GM12878 (cell line): ENCODE data around the gene PLEKHM2.

ENCODE experiments used
- ATF2 ChIP-seq: IDR thresholded peaks from 2 replicates; pipeline ENCODE4 v1.6.1; 2012; ENCODE audit warnings: low read length, inconsistent platforms
- CREB1 ChIP-seq: IDR thresholded peaks from 2 replicates; pipeline ENCODE4 v1.6.1; 2012; ENCODE audit warnings: low read depth, mild to moderate bottlenecking, inconsistent platforms
- MYB ChIP-seq: fragments of 150-350 bp; IDR thresholded peaks from 2 replicates; pipeline ENCODE4 v1.6.1; 2014; ENCODE audit warnings: mild to moderate bottlenecking, low read depth, low read length, borderline replicate concordance
- POLR2A ChIP-seq: IDR thresholded peaks from 2 replicates; pipeline ENCODE4 v1.6.1; 2011; ENCODE audit warnings: low read depth, mild to moderate bottlenecking, low read length
- SKIL ChIP-seq: fragments of 450-650 bp; IDR thresholded peaks from 2 replicates; pipeline ENCODE4 v1.6.1; 2017; ENCODE audit warnings: mild to moderate bottlenecking, low read depth, inconsistent platforms; ENCODE audit not compliant: poor library complexity, severe bottlenecking
- STAT3 ChIP-seq: IDR thresholded peaks from 2 replicates; pipeline ENCODE4 v1.6.1; 2011; ENCODE audit warnings: low read depth, low read length, improper control_type of control experiment
- ZNF274 ChIP-seq: IDR thresholded peaks from one replicate; pipeline ENCODE4 v1.8.0; 2011; ENCODE audit not compliant: insufficient read length, insufficient read depth
- TF ChIP-seq, protein P1 (sequence below), 3 experiments: IDR thresholded peaks in 2 of 3; conservative IDR thresholded peaks in 1 of 3; 2 replicates each; pipeline ENCODE4 v1.5.1; 2011; ENCODE audit warnings: low read depth in 3 of 3, low read length in 3 of 3, mild to moderate bottlenecking in 3 of 3, control low read depth in 2 of 3, moderate library complexity in 2 of 3, inconsistent platforms in 1 of 3, mixed read lengths in 1 of 3; ENCODE audit not compliant: control insufficient read depth in 2 of 3, insufficient read depth in 1 of 3; ENCODE audit errors: extremely low read depth in 1 of 3
- TF ChIP-seq, protein P2 (sequence below): IDR thresholded peaks from 2 replicates; pipeline ENCODE4 v1.6.1; 2012; ENCODE audit warnings: mild to moderate bottlenecking, low read depth, low read length
- TF ChIP-seq, protein P3 (sequence below): IDR thresholded peaks from 2 replicates; pipeline ENCODE4 v1.6.1; 2011; ENCODE audit warnings: low read depth, low read length, improper control_type of control experiment, borderline replicate concordance

DNA sequence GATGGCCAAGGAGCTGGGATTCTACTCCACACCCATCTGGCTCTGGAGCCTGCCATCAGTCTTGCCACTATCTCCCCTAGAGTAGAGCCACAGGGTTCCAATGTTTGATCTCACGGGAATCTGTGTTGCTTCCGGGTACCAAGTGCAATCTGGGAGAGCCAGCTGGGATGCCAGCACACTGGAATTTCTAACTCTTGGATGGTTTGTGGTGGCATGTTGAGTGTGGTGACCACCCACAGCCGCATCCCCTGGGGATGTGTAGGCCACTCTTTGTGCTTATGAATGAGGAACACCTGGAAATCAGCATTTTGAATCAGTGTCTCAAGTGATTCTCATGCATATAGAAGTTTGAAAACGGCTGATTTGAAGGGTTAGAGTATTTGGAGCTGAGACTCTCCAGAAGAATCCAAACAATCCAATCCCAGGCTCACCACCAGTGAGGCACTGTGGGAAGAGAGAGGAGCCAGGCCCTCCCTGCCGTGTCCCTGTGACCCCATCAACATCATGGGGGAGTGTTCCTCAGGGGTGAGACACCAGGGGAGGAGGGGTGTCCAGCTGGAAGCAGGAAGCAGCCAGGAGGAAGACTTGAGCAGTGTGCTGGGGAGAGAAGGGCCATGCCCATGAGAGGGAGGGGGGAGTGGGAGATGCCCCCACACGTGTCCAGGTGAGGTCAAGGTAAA is 87.9 kb downstream of the PLEKHM2 start:
- TF ChIP-seq CREB1, result no peak
- TF ChIP-seq, protein P1, sequence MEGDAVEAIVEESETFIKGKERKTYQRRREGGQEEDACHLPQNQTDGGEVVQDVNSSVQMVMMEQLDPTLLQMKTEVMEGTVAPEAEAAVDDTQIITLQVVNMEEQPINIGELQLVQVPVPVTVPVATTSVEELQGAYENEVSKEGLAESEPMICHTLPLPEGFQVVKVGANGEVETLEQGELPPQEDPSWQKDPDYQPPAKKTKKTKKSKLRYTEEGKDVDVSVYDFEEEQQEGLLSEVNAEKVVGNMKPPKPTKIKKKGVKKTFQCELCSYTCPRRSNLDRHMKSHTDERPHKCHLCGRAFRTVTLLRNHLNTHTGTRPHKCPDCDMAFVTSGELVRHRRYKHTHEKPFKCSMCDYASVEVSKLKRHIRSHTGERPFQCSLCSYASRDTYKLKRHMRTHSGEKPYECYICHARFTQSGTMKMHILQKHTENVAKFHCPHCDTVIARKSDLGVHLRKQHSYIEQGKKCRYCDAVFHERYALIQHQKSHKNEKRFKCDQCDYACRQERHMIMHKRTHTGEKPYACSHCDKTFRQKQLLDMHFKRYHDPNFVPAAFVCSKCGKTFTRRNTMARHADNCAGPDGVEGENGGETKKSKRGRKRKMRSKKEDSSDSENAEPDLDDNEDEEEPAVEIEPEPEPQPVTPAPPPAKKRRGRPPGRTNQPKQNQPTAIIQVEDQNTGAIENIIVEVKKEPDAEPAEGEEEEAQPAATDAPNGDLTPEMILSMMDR (IDR thresholded peaks at IDR 0.05 in 2 of 3, conservative IDR thresholded peaks at IDR 0.05 in 1 of 3; ENCODE audit: control insufficient read depth in 2 of 3, extremely low read depth in 1 of 3, insufficient read depth in 1 of 3, low read depth in 3 of 3, low read length in 3 of 3), result no peak
- no peak for TF ChIP-seq STAT3
- no peak for TF ChIP-seq SKIL
- TF ChIP-seq ATF2, result no peak
- TF ChIP-seq, protein P2, sequence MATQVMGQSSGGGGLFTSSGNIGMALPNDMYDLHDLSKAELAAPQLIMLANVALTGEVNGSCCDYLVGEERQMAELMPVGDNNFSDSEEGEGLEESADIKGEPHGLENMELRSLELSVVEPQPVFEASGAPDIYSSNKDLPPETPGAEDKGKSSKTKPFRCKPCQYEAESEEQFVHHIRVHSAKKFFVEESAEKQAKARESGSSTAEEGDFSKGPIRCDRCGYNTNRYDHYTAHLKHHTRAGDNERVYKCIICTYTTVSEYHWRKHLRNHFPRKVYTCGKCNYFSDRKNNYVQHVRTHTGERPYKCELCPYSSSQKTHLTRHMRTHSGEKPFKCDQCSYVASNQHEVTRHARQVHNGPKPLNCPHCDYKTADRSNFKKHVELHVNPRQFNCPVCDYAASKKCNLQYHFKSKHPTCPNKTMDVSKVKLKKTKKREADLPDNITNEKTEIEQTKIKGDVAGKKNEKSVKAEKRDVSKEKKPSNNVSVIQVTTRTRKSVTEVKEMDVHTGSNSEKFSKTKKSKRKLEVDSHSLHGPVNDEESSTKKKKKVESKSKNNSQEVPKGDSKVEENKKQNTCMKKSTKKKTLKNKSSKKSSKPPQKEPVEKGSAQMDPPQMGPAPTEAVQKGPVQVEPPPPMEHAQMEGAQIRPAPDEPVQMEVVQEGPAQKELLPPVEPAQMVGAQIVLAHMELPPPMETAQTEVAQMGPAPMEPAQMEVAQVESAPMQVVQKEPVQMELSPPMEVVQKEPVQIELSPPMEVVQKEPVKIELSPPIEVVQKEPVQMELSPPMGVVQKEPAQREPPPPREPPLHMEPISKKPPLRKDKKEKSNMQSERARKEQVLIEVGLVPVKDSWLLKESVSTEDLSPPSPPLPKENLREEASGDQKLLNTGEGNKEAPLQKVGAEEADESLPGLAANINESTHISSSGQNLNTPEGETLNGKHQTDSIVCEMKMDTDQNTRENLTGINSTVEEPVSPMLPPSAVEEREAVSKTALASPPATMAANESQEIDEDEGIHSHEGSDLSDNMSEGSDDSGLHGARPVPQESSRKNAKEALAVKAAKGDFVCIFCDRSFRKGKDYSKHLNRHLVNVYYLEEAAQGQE, result no peak
- no peak for TF ChIP-seq POLR2A
- no peak for TF ChIP-seq MYB
- no peak for TF ChIP-seq ZNF274
- TF ChIP-seq, protein P3, sequence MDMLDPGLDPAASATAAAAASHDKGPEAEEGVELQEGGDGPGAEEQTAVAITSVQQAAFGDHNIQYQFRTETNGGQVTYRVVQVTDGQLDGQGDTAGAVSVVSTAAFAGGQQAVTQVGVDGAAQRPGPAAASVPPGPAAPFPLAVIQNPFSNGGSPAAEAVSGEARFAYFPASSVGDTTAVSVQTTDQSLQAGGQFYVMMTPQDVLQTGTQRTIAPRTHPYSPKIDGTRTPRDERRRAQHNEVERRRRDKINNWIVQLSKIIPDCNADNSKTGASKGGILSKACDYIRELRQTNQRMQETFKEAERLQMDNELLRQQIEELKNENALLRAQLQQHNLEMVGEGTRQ, result no peak
